Measurements from ENCODE around the gene CADM2. TPM values are rescaled to one million over a fixed set of nuclear protein-coding genes. Genes with fewer than 3 reads are reported as not detected.

The CADM2 gene
- total RNA-seq, 1 experiment from 2014 or later: 0.64 TPM

- Histone ChIP-seq H3K36me3 (ENCODE audit: control insufficient read depth, insufficient read depth, low read length) (no peaks in the 10 kb centered on the region), H3K4me1 (ENCODE audit: control insufficient read depth, insufficient read depth, low read length) (no peaks in the 10 kb centered on the region), H3K9me3 (ENCODE audit: control insufficient read depth, insufficient read depth, low read depth, low read length) (no peaks in the 10 kb centered on the region), H3K27me3 (ENCODE audit: control insufficient read depth, insufficient read depth, low read length) (no peaks in the 10 kb centered on the region), H3K4me3 (ENCODE audit: low read depth in 2 of 2, low read length in 2 of 2) (no peak overlapping the region), H3K27ac (ENCODE audit: low read length) (no peak overlapping the region)
- ChIA-PET POLR2A (no interaction called here), CTCF (no interaction called here)
- ATAC-seq: no peak
- DNase-seq (ENCODE audit: low read depth, low spot score): peak; percentile 4
- TF ChIP-seq TCF7L2 (IDR thresholded peaks at IDR 0.05; ENCODE audit: low read depth, low read length) (no peak), REST (IDR thresholded peaks at IDR 0.05; ENCODE audit: insufficient read depth in 1 of 2, low read depth in 2 of 2, low read length in 1 of 2) (no peak), CTCF (IDR thresholded peaks at IDR 0.05) (no peak), POLR2AphosphoS5 (IDR thresholded peaks at IDR 0.05; ENCODE audit: low read depth, low read length) (no peak), SIN3A (IDR thresholded peaks at IDR 0.05; ENCODE audit: borderline replicate concordance, insufficient read depth, low read depth, low read length) (no peak)
- intact Hi-C loops (cut with micrococcal nuclease; ENCODE audit: unreplicated experiment) (no loop called here), in situ Hi-C loops (cut with HindIII; ENCODE audit: low pct_unique_long_range_greater_than_20kb, low sequenced_read_pairs) (no loop called here)
- no TSS peak for BruUV-seq (replicated peaks)
These were observed 767.5 kb downstream of the CADM2 start for GRCh38 chr3:85726241-85726640.

GRCh38 chr3:85737846-85738245 is 779.1 kb downstream of the CADM2 start:
- no peak for ATAC-seq
- Histone ChIP-seq H3K4me1 (ENCODE audit: control insufficient read depth, insufficient read depth, low read length) (no peaks in the 10 kb centered on the region), H3K27me3 (ENCODE audit: control insufficient read depth, insufficient read depth, low read length) (no peaks in the 10 kb centered on the region), H3K9me3 (ENCODE audit: control insufficient read depth, insufficient read depth, low read depth, low read length) (no peaks in the 10 kb centered on the region), H3K36me3 (ENCODE audit: control insufficient read depth, insufficient read depth, low read length) (no peaks in the 10 kb centered on the region), H3K4me3 (ENCODE audit: low read depth in 2 of 2, low read length in 2 of 2) (no peak overlapping the region), H3K27ac (ENCODE audit: low read length) (no peak overlapping the region)
- no peak for DNase-seq (ENCODE audit: low read depth, low spot score)
- no peak for TF ChIP-seq POLR2AphosphoS5 (IDR thresholded peaks at IDR 0.05; ENCODE audit: low read depth, low read length)
- TF ChIP-seq REST (IDR thresholded peaks at IDR 0.05; ENCODE audit: insufficient read depth in 1 of 2, low read depth in 2 of 2, low read length in 1 of 2): no peak
- no peak for TF ChIP-seq TCF7L2 (IDR thresholded peaks at IDR 0.05; ENCODE audit: low read depth, low read length)
- TF ChIP-seq CTCF (IDR thresholded peaks at IDR 0.05): no peak
- TF ChIP-seq SIN3A (IDR thresholded peaks at IDR 0.05; ENCODE audit: borderline replicate concordance, insufficient read depth, low read depth, low read length): no peak
- intact Hi-C loops (cut with micrococcal nuclease; ENCODE audit: unreplicated experiment): no loop called here
- BruUV-seq (replicated peaks): no TSS peak
- ChIA-PET POLR2A (no interaction called here), CTCF (no interaction called here)
- in situ Hi-C loops (cut with HindIII; ENCODE audit: low pct_unique_long_range_greater_than_20kb, low sequenced_read_pairs): no loop called here
